ENCODE data around the gene OPN4.

Gene OPN4

GRCh38 chr10:86700851-86701617 is 46.7 kb downstream of the OPN4 start:
- no peak for DNase-seq

- no peak for DNase-seq
These were observed 48.8 kb downstream of the OPN4 start for GRCh38 chr10:86703176-86703575.

- no peak for DNase-seq
These were observed 50.8 kb downstream of the OPN4 start for GRCh38 chr10:86705139-86705538.

- DNase-seq, result no peak
These were observed 51.6 kb downstream of the OPN4 start for GRCh38 chr10:86705905-86706304.

GRCh38 chr10:86706401-86706841 is 52.1 kb downstream of the OPN4 start:
- DNase-seq, result no peak

GRCh38 chr10:86706977-86707376 is 52.6 kb downstream of the OPN4 start:
- no peak for DNase-seq

- no peak for DNase-seq
These were observed 53.2 kb downstream of the OPN4 start for GRCh38 chr10:86707505-86707904.

GRCh38 chr10:86708068-86708782 is 53.9 kb downstream of the OPN4 start:
- DNase-seq, result no peak

GRCh38 chr10:86708783-86709380 is 54.5 kb downstream of the OPN4 start:
- DNase-seq, result no peak

GRCh38 chr10:86709396-86710185 is 55.2 kb downstream of the OPN4 start:
- DNase-seq, result no peak

GRCh38 chr10:86710987-86711512 is 56.7 kb downstream of the OPN4 start:
- peak; percentile 81 for DNase-seq

- DNase-seq, result peak; percentile 43
These were observed 57.4 kb downstream of the OPN4 start for GRCh38 chr10:86711513-86712316.

GRCh38 chr10:86712317-86712707 is 58.0 kb downstream of the OPN4 start:
- no peak for DNase-seq

- DNase-seq, result no peak
These were observed 60.9 kb downstream of the OPN4 start for GRCh38 chr10:86715156-86715795.

- no peak for DNase-seq
These were observed 61.5 kb downstream of the OPN4 start for GRCh38 chr10:86715836-86716235.
